ENCODE data around the gene KCNAB2. TPM values are rescaled to one million over a fixed set of nuclear protein-coding genes. Genes with fewer than 3 reads are reported as not detected.

The KCNAB2 gene
- 12.8 TPM for polyA plus RNA-seq (2012; ENCODE audit: insufficient read length, low read depth)

GRCh38 chr1:6045561-6045960, at the start of gene KCNAB2:
Gene KCNAB2, plus strand, starts transcription at chr1:6045888. Its CDS starts 5,649 bp downstream, at chr1:6051537.
- TF ChIP-seq REST (IDR thresholded peaks at IDR 0.05; ENCODE audit: insufficient read depth in 1 of 2, low read depth in 2 of 2, low read length in 2 of 2) (no peak), FOXP2 (optimal IDR thresholded peaks at IDR 0.05; ENCODE audit: borderline replicate concordance, extremely low read depth, extremely low read length, insufficient read depth) (no peak), TAF1 (IDR thresholded peaks at IDR 0.05; ENCODE audit: borderline replicate concordance, insufficient read depth, low read length) (no peak), POLR2AphosphoS5 (IDR thresholded peaks at IDR 0.05; ENCODE audit: low read depth, low read length) (no peak), SIN3A (IDR thresholded peaks at IDR 0.05; ENCODE audit: borderline replicate concordance, insufficient read depth, low read length) (no peak)

- TF ChIP-seq REST (IDR thresholded peaks at IDR 0.05; ENCODE audit: insufficient read depth in 1 of 2, low read depth in 2 of 2, low read length in 2 of 2) (no peak), SIN3A (IDR thresholded peaks at IDR 0.05; ENCODE audit: borderline replicate concordance, insufficient read depth, low read length) (no peak), POLR2AphosphoS5 (IDR thresholded peaks at IDR 0.05; ENCODE audit: low read depth, low read length) (no peak), FOXP2 (optimal IDR thresholded peaks at IDR 0.05; ENCODE audit: borderline replicate concordance, extremely low read depth, extremely low read length, insufficient read depth) (no peak), TAF1 (IDR thresholded peaks at IDR 0.05; ENCODE audit: borderline replicate concordance, insufficient read depth, low read length) (no peak)
Measured at GRCh38 chr1:5996641-5997270, 48.9 kb upstream of the KCNAB2 start.

- TF ChIP-seq FOXP2 (optimal IDR thresholded peaks at IDR 0.05; ENCODE audit: borderline replicate concordance, extremely low read depth, extremely low read length, insufficient read depth) (no peak), REST (IDR thresholded peaks at IDR 0.05; ENCODE audit: insufficient read depth in 1 of 2, low read depth in 2 of 2, low read length in 2 of 2) (no peak), SIN3A (IDR thresholded peaks at IDR 0.05; ENCODE audit: borderline replicate concordance, insufficient read depth, low read length) (no peak), TAF1 (IDR thresholded peaks at IDR 0.05; ENCODE audit: borderline replicate concordance, insufficient read depth, low read length) (no peak), POLR2AphosphoS5 (IDR thresholded peaks at IDR 0.05; ENCODE audit: low read depth, low read length) (no peak)
Measured at GRCh38 chr1:5997316-5997715, 48.4 kb upstream of the KCNAB2 start.

GRCh38 chr1:5998051-5998905, 47.4 kb upstream of the KCNAB2 start:
- TF ChIP-seq TAF1 (IDR thresholded peaks at IDR 0.05; ENCODE audit: borderline replicate concordance, insufficient read depth, low read length) = no peak
- no peak for TF ChIP-seq POLR2AphosphoS5 (IDR thresholded peaks at IDR 0.05; ENCODE audit: low read depth, low read length)
- TF ChIP-seq FOXP2 (optimal IDR thresholded peaks at IDR 0.05; ENCODE audit: borderline replicate concordance, extremely low read depth, extremely low read length, insufficient read depth) = no peak
- no peak for TF ChIP-seq SIN3A (IDR thresholded peaks at IDR 0.05; ENCODE audit: borderline replicate concordance, insufficient read depth, low read length)
- TF ChIP-seq REST (IDR thresholded peaks at IDR 0.05; ENCODE audit: insufficient read depth in 1 of 2, low read depth in 2 of 2, low read length in 2 of 2) = no peak

All from PFSK-1 (cell line).